HG02610 (cell line): ENCODE data around the gene GLT1D1.

Source experiments
- ATAC-seq: cut with Tn5 transposase; IDR thresholded peaks from one replicate; pipeline ENCODE4 v1.9.1; 2021; ENCODE audit warnings: mild to moderate bottlenecking, moderate library complexity; ENCODE audit not compliant: unreplicated experiment

The GLT1D1 gene

DNA sequence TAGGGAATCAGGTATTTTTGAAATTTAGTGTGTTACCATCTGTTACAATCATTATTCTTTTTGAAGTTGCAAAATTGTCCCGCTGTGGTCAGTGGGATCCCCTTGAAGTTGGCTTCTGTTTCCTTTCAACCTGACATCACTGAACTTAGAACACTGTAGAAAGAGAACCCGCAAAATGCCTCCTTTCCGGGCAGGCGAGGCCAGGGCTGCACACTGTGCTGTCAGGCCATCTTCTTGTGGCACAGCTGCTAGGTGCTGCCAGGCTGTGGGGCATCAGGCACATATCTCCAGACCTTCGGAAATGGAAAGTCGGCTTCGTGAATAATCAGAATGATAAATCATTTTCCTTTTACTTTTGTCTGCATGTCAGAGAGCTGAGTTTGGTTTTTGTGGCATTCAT, 103.5 kb downstream of the GLT1D1 start:
- no peak for ATAC-seq

DNA sequence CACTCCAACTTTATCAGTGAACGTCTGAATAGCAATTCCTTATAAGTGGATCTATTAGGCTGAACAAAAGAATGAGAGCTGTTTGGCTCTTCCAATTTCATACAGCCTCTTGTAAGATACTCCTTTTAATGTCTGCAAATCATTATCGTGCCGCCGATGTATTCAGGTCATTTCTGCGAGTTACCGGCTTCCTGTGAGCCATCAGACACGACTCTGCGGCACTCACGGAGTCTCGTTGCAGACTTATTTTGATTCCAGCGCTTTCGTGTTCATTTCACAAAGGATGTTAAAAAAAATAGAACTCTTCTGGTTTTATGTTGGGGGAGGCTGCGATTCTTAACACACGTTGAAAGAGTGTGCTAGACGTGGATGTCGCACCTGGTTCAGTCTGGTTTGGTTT, 106.6 kb downstream of the GLT1D1 start:
- no peak for ATAC-seq

DNA sequence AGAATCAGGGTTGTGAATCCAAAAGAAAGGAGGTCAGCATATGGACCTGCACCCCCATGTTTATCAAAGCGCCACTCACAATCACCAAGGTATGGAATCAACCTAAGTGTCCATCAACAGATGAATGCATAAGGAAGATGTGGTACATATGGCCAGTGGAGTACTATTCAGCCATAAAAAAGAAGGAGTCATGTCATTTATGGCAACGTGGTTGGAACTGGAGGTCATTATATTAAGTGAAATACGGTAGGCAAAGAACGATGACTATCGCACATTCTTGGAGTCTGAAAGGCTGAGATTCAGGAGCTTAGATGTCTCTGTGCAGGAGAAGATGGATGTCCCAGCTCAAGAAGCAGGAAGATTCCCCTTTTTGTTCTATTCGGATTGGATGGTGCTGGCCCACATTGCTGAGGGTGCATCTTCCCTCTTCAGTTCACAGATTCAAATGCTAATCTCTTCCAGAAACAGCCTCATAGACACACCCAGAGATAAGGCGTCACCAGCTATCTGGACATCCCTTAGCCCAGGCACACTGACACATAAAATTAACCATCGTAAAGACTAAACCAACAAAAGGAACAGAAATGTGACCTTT, 108.1 kb downstream of the GLT1D1 start:
- ATAC-seq, result no peak

DNA sequence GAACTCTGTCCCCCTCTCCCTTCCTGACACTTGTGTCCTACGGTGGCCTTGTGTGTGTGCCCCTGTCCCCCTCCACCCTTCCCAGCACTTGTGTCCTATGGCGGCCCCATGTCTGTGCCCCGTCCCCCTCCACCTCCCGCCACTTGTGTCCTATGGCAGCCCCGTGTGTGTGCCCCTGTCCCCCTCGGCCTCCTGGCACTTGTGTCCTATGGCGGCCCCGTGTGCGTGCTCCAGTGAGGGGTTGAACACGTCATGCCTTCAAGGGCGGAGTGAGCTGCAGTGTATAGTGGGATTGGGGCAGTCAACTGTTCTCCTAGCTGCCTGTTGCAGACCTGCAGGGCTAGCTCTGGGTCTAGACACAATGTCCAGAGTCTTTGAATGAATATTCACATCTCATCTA, 108.7 kb downstream of the GLT1D1 start:
- ATAC-seq, result no peak

DNA sequence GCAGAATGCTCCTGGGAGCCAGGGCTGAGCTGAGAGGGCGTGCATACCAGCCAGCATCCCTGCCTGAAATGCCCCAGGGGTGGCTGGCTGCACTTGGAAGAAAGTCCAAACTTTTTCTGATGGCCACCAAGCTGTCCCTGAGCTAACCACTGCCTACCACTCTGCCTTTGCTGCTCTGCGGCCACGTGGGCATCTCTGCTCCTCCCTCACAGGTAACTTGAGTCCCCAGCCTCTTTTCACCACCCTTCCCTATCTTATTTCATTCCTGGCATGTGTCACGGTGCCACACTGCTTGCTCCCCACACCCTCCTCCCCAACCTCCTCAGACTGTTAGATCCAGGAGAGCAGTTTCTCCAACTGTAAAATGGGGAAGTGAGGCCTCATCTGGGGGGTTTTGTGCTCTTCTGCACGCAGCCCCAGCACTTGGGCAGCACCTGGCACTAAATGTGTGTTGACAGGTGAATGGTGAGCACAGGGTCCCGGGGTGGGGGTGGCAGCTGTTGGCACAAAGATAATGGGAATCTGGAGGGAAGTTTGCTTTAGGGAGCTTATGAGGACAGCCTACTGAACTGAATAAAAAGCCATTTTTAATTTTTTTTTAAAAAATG, 113.0 kb downstream of the GLT1D1 start:
- ATAC-seq, result no peak

DNA sequence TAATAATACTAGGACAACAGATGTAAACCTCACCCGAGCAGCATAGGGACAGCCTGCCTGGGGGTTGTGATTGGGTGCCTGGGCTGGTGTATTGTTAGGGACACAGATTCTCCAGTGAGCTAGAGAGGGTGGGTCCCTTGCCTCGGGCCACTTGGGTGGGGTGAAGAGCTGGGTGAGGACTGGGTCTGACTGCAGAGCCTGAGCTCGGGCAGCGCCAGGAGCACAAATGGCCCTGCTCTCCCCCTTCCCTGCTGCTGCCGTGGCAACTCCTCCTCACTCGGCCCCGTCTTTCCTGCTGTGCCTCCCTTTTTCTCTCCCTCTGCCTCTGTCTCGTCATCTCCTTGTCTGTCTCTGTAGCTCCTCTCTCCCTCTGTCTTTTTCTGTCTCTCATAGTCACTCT, 115.4 kb downstream of the GLT1D1 start:
- no peak for ATAC-seq

DNA sequence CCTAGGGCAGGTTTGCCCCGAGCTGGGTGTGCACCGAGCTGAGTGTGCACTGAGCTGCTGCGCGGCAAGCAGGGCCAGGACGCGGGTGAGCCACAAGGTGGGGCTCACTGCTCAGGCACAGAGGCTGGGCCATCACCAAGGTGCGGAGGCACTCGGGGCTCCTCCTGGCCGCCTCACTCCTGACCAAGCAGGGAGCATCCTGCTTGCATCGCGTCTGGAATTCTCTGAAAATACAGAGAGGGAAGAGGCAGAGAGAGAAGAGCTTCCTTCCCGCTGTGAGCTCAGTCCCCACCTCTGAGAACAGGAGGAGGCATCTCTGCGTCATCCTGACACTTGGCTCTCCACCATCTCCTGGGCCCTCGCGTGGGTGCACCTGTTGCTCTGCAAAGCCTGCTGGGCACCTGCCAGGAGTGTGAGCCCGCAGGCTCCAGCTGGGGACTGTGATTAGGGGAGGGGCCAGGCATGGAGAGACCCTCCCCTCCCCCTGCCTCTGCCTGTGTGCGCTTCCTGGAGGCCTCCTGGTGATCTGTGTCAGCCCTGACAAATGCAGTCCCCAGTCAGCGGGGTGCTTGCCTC, 116.3 kb downstream of the GLT1D1 start:
- ATAC-seq, result peak; percentile 90

DNA sequence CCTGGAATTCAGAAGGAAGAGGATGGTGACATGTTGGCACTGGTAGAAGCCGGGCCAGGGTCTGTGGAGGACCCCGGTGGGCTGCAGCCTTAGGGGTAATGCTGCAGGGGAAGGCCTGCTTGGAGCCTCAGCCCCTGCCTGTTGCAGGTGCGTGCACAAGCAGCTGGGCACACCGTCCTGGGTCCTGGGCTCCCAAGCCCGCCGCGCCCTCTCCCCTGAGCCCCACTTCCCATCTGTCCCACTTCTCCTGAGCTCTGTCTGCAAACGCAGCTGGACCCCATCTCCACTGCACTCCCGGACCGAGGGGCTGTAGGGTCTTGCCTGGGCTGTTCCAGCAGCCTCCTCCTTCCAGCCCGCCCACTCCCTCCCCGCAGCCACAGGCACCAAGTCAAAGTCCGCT, 116.8 kb downstream of the GLT1D1 start:
- no peak for ATAC-seq

DNA sequence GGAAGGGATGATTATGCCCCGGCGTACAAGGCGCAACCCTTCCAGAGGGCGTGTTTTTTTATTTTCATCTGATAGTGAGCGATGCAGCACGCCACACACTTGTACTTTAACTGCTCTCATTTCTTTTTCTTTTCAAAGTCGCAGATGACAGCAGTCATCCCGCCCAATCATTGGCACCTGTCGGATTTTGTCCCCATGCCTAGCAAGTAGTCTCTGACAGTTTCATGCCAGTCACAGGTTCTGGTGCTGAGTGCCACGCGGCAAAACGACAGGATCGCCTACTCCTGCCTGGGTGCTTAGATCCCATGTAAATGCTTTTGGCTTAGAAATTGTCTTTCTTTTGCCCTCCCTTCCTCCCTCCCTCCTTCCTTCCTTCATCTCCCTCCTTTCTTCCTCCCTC, 117.7 kb downstream of the GLT1D1 start:
- ATAC-seq, result no peak

DNA sequence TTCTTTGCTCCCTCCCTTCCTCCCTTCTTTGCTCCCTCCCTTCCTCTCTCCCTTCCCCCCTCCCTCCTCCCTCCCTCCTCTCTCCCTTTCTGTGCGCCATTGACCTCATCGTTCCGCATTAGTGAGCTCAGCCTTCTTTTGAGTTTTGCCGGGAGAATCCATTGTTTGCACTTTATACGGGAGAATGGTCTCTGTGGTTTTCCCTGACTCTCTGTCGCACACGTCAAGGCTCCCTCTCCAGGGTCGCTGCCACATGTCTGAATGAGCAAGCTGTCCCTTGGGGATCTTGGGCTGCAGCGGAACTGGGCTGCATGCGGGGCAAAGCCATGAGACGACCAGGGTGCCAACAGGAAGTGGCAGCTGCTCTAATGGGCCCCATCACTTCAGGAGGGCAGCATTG, 118.5 kb downstream of the GLT1D1 start:
- ATAC-seq, result no peak

DNA sequence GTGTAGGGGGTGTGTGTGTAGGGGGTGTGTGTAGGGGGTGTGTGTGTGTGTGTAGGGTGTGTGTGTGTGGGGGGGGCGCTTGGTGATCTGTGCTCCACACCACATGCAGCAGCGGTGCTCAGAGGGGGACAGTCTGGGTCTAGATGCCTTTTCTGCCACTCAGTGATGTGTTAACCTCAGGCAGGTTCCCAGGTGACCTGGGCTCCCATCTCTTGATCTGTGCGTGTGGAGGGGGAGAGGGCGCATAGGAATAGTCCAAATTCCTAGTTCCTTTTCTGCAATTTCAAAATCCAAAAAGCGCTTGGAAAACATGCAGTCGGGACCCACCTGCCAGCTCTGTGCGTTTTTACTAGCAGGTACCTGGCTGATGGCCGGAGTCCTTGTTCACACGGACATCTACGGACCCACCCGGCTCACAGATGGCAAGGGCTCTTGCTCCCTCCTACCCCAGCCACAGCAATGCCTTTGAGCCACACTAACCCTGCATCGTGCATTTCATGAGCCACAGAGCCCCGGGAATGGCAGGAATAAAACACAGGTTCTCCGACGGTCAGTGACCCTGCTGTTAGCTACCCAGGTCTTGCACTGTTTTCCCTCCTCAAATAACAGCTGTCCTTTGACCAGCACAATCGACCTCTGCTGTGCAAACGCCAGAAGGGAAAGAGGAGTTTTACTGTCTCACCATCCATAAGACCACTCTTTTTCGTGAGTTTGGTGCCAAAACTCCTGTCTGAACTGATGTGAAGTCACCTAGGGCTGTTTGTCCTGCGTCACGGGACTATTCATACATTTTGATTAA, 120.8 kb downstream of the GLT1D1 start:
- ATAC-seq, result no peak

DNA sequence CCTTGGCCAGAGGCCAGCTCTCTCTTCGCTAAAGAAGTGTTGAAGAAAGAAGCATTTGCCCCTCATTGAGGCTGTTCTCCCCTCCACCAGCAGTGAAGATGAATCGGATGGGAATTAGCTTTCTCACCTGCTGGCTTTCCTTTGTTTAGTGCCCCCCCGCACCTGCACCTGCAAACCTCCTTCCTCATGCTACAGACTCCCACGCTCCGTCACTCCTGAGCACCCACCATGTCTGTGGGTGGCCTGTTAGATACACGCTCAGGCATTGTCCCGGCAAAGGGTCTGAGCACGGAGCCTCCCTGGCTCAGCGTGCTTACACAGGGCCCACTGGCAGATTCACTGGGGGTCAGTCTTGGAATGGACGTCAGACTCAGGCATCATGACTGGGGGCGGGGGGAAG, 121.6 kb downstream of the GLT1D1 start:
- no peak for ATAC-seq

DNA sequence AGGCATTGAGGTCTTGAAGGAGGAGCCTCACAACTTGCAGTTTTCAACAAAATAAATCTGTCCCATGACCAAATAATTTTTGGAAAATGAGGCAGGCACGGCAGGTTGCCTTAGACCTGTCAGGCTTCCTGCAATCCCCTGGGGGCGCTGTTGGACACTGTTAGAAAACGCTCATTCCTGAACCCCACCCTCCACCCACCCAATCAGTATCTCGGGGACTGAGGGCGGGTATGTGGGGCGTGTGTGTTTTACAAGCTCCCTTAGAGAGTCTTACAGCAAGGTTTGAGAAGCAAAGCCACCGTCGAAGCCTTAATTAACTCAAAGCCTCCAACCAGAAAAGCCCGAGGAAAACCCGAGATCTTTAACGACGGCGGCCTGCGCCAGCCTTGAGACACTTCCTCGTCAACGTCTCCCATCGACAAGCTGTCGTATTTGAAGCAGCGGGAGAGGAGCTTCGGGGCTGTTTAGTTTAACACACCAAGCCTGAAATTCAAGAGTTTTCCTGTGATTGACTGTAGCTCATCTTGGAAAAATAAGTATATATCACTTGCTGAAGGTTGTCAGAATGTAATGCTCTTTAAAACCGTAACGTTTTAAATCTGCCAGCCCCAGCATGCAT, 123.0 kb downstream of the GLT1D1 start:
- ATAC-seq, result no peak

DNA sequence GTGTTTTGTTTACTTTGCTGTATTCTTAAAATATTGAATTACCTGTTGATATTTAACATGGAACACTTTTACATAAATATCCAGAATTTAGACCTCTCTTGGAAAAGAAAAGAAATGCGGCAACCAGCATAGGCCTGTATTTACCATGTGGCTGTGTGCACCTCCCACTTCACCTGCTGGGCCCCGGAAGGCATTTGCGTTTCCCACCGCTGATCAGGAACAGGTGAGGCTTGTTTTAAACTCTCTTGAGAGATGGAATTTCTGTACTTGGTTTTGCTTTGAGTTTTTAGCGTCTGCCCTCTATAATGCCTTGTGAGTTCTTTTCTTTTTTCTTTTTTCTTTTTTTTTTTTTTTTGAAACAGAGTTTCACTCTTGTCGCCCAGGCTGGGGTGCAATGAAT, 124.2 kb downstream of the GLT1D1 start:
- no peak for ATAC-seq

DNA sequence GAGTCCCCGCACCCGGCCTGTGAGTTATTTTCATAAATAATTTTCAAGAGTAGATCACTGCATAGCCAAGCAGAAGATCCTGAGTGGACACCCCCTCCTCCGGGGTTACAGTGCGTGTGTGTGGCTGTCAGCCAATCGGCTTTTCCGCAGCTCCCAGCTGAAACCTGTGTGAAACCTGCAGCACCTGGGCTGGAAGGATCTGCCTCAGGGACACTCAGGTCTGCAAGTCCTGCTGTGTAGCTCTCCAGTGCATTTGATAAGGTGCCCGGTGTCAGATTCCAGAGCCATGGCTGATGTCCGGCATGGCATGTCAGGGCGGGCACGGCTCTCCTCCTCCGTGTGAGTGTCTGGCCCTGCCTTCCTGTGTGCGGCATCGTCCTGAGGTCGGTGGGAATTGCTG, 124.8 kb downstream of the GLT1D1 start:
- no peak for ATAC-seq

DNA sequence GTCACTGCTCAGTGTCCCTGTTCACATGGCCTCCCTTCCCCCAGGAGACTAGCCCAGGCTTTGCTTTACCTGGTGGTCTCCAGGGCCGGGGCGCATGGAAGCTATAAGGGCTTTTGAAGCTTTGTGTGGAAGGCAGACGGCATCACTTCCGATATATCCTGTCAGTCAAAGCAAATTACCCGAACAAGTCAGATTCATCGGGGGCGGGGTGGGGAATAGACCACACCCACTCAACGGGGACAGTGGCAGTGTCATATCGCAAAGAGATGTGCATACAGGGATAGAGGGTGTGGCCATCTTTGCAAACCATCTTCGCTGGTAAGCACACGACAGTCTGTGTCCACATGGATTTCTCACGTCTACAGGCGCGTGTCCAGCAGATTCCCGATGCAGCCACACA, 127.3 kb downstream of the GLT1D1 start:
- no peak for ATAC-seq

DNA sequence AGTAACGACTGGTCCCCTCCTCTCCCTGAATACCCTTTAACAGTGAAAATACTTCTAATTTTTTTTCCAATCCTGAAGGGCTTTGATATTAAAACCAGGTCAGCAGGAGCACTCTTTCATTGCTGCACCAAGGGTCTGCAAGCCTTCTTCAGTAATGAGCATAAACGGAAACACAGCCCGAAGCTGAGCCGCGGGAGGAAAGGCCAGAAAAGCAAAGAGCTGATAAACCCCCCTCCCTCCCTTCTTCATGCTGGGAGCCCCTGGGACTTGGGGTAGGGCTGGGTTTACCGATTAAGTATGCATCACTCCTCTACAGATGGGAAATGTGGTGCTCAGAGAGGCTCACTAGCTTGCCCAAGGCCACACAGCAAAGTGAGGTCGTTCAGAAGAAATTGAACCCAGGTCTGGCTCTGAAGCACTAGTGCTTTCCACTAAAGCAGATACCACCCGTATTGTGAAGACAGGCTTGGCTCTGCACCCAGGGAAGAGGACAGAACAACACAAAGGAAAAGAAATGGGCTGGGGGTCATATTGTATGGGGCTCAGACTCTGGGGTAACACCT, 128.8 kb downstream of the GLT1D1 start:
- no peak for ATAC-seq

DNA sequence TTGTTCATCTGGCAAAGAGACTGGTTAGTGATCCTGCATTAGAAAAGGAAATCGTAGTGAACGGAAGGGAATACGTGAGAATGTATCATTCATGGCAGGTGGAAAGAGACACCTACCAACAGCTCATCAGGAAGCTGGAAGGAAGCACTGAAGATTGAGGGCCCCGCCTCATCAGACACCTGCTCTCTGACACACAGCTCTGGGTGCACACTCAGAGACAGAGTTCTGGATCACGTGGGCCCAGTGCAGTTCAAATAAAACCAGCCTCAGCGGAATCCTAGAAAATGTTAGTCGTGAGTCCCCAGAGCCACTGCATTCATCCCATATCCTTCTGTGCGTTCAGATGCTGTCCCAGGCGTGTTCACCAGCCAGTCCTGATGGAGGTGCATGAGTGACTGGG, 129.7 kb downstream of the GLT1D1 start:
- no peak for ATAC-seq

DNA sequence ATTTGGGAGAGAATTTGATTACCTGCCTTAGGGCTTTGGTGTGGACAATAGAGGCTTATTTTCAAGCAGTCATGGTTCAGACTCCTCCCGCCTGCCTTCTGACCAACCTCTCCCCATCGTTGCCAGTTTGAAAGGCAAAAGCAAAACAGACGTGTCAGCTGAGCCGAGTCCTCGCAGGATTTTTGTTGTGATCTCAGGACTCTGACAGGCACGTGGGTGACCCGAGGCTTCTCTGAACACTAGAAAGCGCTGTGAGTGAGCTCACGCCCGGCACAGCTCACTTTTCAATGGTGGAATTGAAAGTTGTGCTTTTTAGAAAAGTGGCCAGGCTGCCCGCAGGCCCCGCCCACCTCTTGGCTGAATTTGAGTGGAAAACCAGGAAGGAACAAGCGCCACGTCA, 130.1 kb downstream of the GLT1D1 start:
- no peak for ATAC-seq

DNA sequence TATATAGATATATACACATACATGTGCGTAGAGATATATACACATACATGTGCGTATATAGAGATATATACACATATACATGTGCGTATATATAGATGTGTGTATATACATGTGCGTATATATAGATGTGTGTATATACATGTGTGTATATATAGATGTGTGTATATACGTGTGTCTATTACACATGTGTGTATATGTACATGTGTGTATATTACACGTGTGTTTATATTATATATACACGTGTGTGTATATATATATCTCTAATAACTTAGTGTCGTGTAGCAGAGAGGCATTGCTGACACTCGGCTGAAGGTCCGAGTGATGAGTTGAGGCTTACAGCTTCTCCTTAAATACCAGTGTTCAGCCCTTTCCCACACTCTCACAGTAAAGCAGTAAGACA, 133.7 kb downstream of the GLT1D1 start:
- no peak for ATAC-seq

DNA sequence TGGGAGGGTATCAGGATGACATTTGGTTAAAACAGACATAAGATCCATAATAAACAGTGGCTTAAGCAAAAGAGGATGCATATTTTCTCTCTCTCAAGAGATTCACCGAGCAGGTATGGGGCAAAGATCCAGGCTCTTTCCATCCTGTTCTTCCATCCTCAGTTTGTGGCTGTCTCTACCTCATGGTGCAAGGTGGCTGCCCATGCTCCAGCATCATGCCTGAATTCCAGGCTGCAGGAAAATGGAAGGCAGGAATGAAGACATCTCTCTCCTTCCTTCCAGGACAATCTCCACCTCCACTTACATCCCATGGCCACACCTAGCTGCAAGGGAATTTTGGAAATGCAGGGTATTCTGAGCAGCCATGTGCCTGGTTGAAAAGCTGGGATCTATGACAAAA, 136.0 kb downstream of the GLT1D1 start:
- no peak for ATAC-seq
